PC-3 (cell line): ENCODE results near the gene FAM47E. TPM values are rescaled to one million over a fixed set of nuclear protein-coding genes. Genes with fewer than 3 reads are reported as not detected.

Experiments used
- ATAC-seq: fragments of 200-7000 bp; cut with Tn5 transposase; 2 replicates; pipeline ENCODE4 v1.9.1; 2020; ENCODE audit warnings: mild to moderate bottlenecking, moderate library complexity
- BruUV-seq: library from RNA; stranded (reverse); fragments of 400-500 nt; replicated peaks from 2 replicates; lab custom pipeline; 2021; lab: Mats Ljungman, UMichigan
- CTCF ChIA-PET: fragments of 300-600 bp; sonication (Branson Sonifier 250); formaldehyde crosslinking; loops from one replicate; lab custom pipeline; 2022; ENCODE audit warnings: antibody characterized with exemption; lab: Charles Lee
- POLR2A ChIA-PET: fragments of 300-600 bp; sonication (Branson Sonifier 250); formaldehyde crosslinking; loops from one replicate; lab custom pipeline; 2022; ENCODE audit warnings: antibody characterized with exemption; ENCODE audit not compliant: unreplicated experiment; lab: Charles Lee
- DNase-seq: peaks from one replicate; pipeline ENCODE4 v3.0.0-alpha.2; 2015
- H2AFZ ChIP-seq: fragments of 300-600 bp; sonication (generic); 2 replicates; pipeline ENCODE4 v1.6.0; 2016; ENCODE audit warnings: antibody characterized with exemption, low read length
- H3F3A ChIP-seq: fragments of 300-600 bp; sonication (generic); one replicate; pipeline ENCODE4 v1.6.0; 2017; ENCODE audit warnings: antibody characterized with exemption, low read length, control low read depth, mild to moderate bottlenecking; ENCODE audit not compliant: unreplicated experiment
- H3K27ac ChIP-seq: fragments of 300-600 bp; sonication (generic); 2 replicates; pipeline ENCODE4 v1.5.1; 2016; ENCODE audit warnings: mild to moderate bottlenecking, low read length
- H3K27me3 ChIP-seq: fragments of 300-600 bp; sonication (generic); 2 replicates; pipeline ENCODE4 v1.6.1; 2016; ENCODE audit warnings: low read length, mixed read lengths
- H3K36me3 ChIP-seq: fragments of 300-600 bp; sonication (generic); 2 replicates; pipeline ENCODE4 v1.6.1; 2016; ENCODE audit warnings: low read depth, mixed run types, low read length, mixed read lengths
- H3K4me1 ChIP-seq: fragments of 300-600 bp; sonication (generic); 2 replicates; pipeline ENCODE4 v1.5.1; 2016; ENCODE audit warnings: low read length; ENCODE audit not compliant: insufficient read depth
- H3K4me2 ChIP-seq: fragments of 300-600 bp; sonication (generic); 2 replicates; pipeline ENCODE4 v1.6.0; 2016; ENCODE audit warnings: low read length
- H3K4me3 ChIP-seq: fragments of 300-600 bp; sonication (generic); 2 replicates; pipeline ENCODE4 v1.5.1; 2016; ENCODE audit warnings: mild to moderate bottlenecking, low read length, mixed read lengths
- H3K79me2 ChIP-seq: fragments of 300-600 bp; sonication (generic); 2 replicates; pipeline ENCODE4 v1.6.1; 2017; ENCODE audit warnings: low read length, mixed read lengths
- H3K9ac ChIP-seq: fragments of 300-600 bp; sonication (generic); 2 replicates; pipeline ENCODE4 v1.6.0; 2016; ENCODE audit warnings: mild to moderate bottlenecking, low read length
- H3K9me2 ChIP-seq: fragments of 300-600 bp; sonication (generic); replicated peaks from 2 replicates; pipeline ENCODE4 v1.6.1; 2016; ENCODE audit warnings: mixed run types, low read length, mixed read lengths
- H3K9me3 ChIP-seq: fragments of 300-600 bp; sonication (generic); 2 replicates; pipeline ENCODE4 v1.6.1; 2016; ENCODE audit warnings: low read length, mixed read lengths
- H4K20me1 ChIP-seq: fragments of 300-600 bp; sonication (generic); 2 replicates; pipeline ENCODE4 v1.6.1; 2016; ENCODE audit warnings: low read length, mixed read lengths
- CTCF ChIP-seq: fragments of 300-600 bp; sonication (generic); conservative IDR thresholded peaks from 2 replicates; pipeline ENCODE4 v1.5.1; 2017; ENCODE audit warnings: antibody characterized with exemption, low read depth, mild to moderate bottlenecking, low read length
- EZH2 ChIP-seq: fragments of 300-600 bp; sonication (generic); IDR thresholded peaks from one replicate; pipeline ENCODE4 v1.6.1; 2017; ENCODE audit warnings: antibody characterized with exemption, mild to moderate bottlenecking, low read length; ENCODE audit not compliant: unreplicated experiment
- EZH2phosphoT487 ChIP-seq: fragments of 300-600 bp; sonication (generic); IDR thresholded peaks from 2 replicates; pipeline ENCODE4 v1.6.1; 2018; ENCODE audit warnings: mild to moderate bottlenecking, antibody characterized with exemption, low read length, borderline replicate concordance
- intact Hi-C: fragments of 100-400 bp; cut with micrococcal nuclease; formaldehyde crosslinking; loops from 2 replicates; pipeline ENCODE4 v1.9.0; 2023
- total RNA-seq: library from RNA; depleted of rRNA; stranded (reverse); fragments of >200 nt; gene quantifications from 2 replicates; pipeline ENCODE4 v1.2.3, GENCODE V29; 2014

FAM47E gene
- total RNA-seq, 1 experiment from 2014 or later, result 0.91 TPM

- intact Hi-C loops, result no loop called here
- Histone ChIP-seq H3K9ac (no peak overlapping the region), H4K20me1 (no peaks in the 10 kb centered on the region), H3K36me3 (no peaks in the 10 kb centered on the region), H3K4me2 (no peak overlapping the region), H3K4me1 (peaks cover 17% of the 10 kb centered on the region), H3K27me3 (no peaks in the 10 kb centered on the region), H3K79me2 (peaks cover 91% of the 10 kb centered on the region), H2AFZ (no peak overlapping the region), H3K9me3 (no peaks in the 10 kb centered on the region), H3F3A (no peaks in the 10 kb centered on the region), H3K4me3 (no peak overlapping the region), H3K27ac (no peak overlapping the region), H3K9me2 (no peaks in the 10 kb centered on the region)
- POLR2A ChIA-PET, result interaction anchor here (0.6 kb wide), 1 partner anchor 31 kb away, joined by 3 read pairs; no protein-coding TSS in a partner anchor
- TF ChIP-seq EZH2phosphoT487 (no peak), EZH2 (no peak), CTCF (no peak)
- no peak for ATAC-seq
- CTCF ChIA-PET, result interaction anchor here (0.7 kb wide), 1 partner anchor 172 kb away, joined by 3 read pairs; no protein-coding TSS in a partner anchor
- no peak for DNase-seq
- no TSS peak for BruUV-seq
Observed at GRCh38 chr4:76204936-76205335, 46.6 kb upstream of the FAM47E start.

GRCh38 chr4:76205476-76205875 is 46.0 kb upstream of the FAM47E start:
- Histone ChIP-seq H3K27ac (no peak overlapping the region), H3K9me2 (no peaks in the 10 kb centered on the region), H4K20me1 (no peaks in the 10 kb centered on the region), H2AFZ (no peak overlapping the region), H3F3A (no peaks in the 10 kb centered on the region), H3K4me3 (no peak overlapping the region), H3K36me3 (no peaks in the 10 kb centered on the region), H3K4me1 (peaks cover 19% of the 10 kb centered on the region), H3K4me2 (no peak overlapping the region), H3K79me2 (peaks cover 91% of the 10 kb centered on the region), H3K9me3 (no peaks in the 10 kb centered on the region), H3K9ac (no peak overlapping the region), H3K27me3 (no peaks in the 10 kb centered on the region)
- no peak for ATAC-seq
- CTCF ChIA-PET, result interaction anchor here (0.7 kb wide), 1 partner anchor 171 kb away, joined by 3 read pairs; no protein-coding TSS in a partner anchor
- no TSS peak for BruUV-seq
- no peak for DNase-seq
- POLR2A ChIA-PET, result interaction anchor here (0.6 kb wide), 1 partner anchor 30 kb away, joined by 3 read pairs; no protein-coding TSS in a partner anchor
- intact Hi-C loops, result no loop called here
- TF ChIP-seq EZH2phosphoT487 (no peak), EZH2 (no peak), CTCF (no peak)

GRCh38 chr4:76206222-76206942 is 45.1 kb upstream of the FAM47E start:
- Histone ChIP-seq H2AFZ (no peak overlapping the region), H3K4me1 (peaks cover 28% of the 10 kb centered on the region), H3K27me3 (no peaks in the 10 kb centered on the region), H3K4me2 (no peak overlapping the region), H3K27ac (no peak overlapping the region), H3K36me3 (no peaks in the 10 kb centered on the region), H3F3A (no peaks in the 10 kb centered on the region), H3K9me2 (no peaks in the 10 kb centered on the region), H3K4me3 (no peak overlapping the region), H3K9me3 (no peaks in the 10 kb centered on the region), H3K9ac (no peak overlapping the region), H3K79me2 (peaks cover 92% of the 10 kb centered on the region), H4K20me1 (no peaks in the 10 kb centered on the region)
- intact Hi-C loops, result no loop called here
- no peak for ATAC-seq
- ChIA-PET POLR2A (no interaction called here), CTCF (no interaction called here)
- BruUV-seq, result no TSS peak
- no peak for DNase-seq
- no peak for TF ChIP-seq CTCF
- TF ChIP-seq EZH2, result no peak
- no peak for TF ChIP-seq EZH2phosphoT487
